ENCODE results near the gene BHMT2. TPM values are rescaled to one million over a fixed set of nuclear protein-coding genes. Genes with fewer than 3 reads are reported as not detected.

BHMT2 gene
- polyA plus RNA-seq, 2 of the 4 experiments (the other 2 are of a cell fraction) = not detected

- WGBS (ENCODE audit: missing lambda C conversion rate) = 12% methylated on average over 10 of the region's 11 CpGs
- peak overlapping the region; percentile 75 to 84 for H3K27ac ChIP-seq
- DNase-seq (ENCODE audit: low read depth in 1 of 2, low spot score in 1 of 2) (peak; percentile 41 to 83), ATAC-seq (peak; percentile 94 to 95), FAIRE-seq (peak; percentile 95)
- CTCF ChIA-PET = interaction anchor here (0.7 to 12.7 kb wide), 73 partner anchors 9 to 950 kb away, joined by 3 to 354 read pairs (median 4); partner anchors contain the start of genes ARSB and JMY
- POLR2A ChIA-PET = interaction anchor here (0.7 to 1.6 kb wide), 5 partner anchors 109 to 279 kb away, joined by 3 to 10 read pairs (median 6); partner anchors contain the start of gene ARSB
- H3K9me3 ChIP-seq = no peaks in the 10 kb centered on the region
- H3K4me2 ChIP-seq = peak overlapping the region; percentile 89
- peak overlapping the region; percentile 33 for H3K4me3 ChIP-seq
- peaks cover 4% of the 10 kb centered on the region; the same call in 2 of the 3 replicates for H3K4me1 ChIP-seq
- TF ChIP-seq ZC3H11A (IDR thresholded peaks at IDR 0.05) (no peak), SMC3 (IDR thresholded peaks at IDR 0.05) (peak; percentile 82), TFCP2L1 (CRISPR knock-in tag; IDR thresholded peaks at IDR 0.05) (no peak), MAZ (IDR thresholded peaks at IDR 0.05; ENCODE audit: borderline replicate concordance, low read depth, low read length) (no peak), RARB (CRISPR knock-in tag; IDR thresholded peaks at IDR 0.05) (no peak), ESRRA (IDR thresholded peaks at IDR 0.05; ENCODE audit: borderline replicate concordance, low read length) (no peak), POLR2AphosphoS2 (conservative IDR thresholded peaks at IDR 0.05; ENCODE audit: low read length) (no peak), CTCF (IDR thresholded peaks at IDR 0.05) (peak; percentile 71), NFE2L2 (conservative IDR thresholded peaks at IDR 0.05; ENCODE audit: low read length) (no peak), JUN (IDR thresholded peaks at IDR 0.05) (no peak), EHF (CRISPR knock-in tag; IDR thresholded peaks at IDR 0.05) (no peak), RAD21 (conservative IDR thresholded peaks at IDR 0.05 in 1 of 2, IDR thresholded peaks at IDR 0.05 in 1 of 2) (peak; percentile 81 to 84), ELK1 (IDR thresholded peaks at IDR 0.05; ENCODE audit: low read depth, low read length) (no peak), REST (IDR thresholded peaks at IDR 0.05) (no peak), HOXB5 (CRISPR knock-in tag; IDR thresholded peaks at IDR 0.05) (no peak), ZNF302 (CRISPR knock-in tag; IDR thresholded peaks at IDR 0.05) (no peak), HOXB13 (CRISPR knock-in tag; IDR thresholded peaks at IDR 0.05; ENCODE audit: low read depth) (no peak), EP300 (IDR thresholded peaks at IDR 0.05) (no peak), MYC (IDR thresholded peaks at IDR 0.05; ENCODE audit: borderline replicate concordance, low read length) (0 out of 2 replicates have a peak, but pooled peaks have one; percentile 34), BHLHE40 (IDR thresholded peaks at IDR 0.05; ENCODE audit: low read depth, low read length) (no peak), KDM5A (IDR thresholded peaks at IDR 0.05) (0 out of 2 replicates have a peak, but pooled peaks have one; percentile 27), PBX3 (IDR thresholded peaks at IDR 0.05) (no peak), POLR2A (IDR thresholded peaks at IDR 0.05; ENCODE audit: low read length) (no peak)
Measured at GRCh38 chr5:79133657-79134451, 64.3 kb downstream of the BHMT2 start.
